Endothelial cell of umbilical vein (primary cell): ENCODE measurements around the gene CACNA2D3. TPM values are rescaled to one million over a fixed set of nuclear protein-coding genes. Genes with fewer than 3 reads are reported as not detected.

Experiments used
- BruUV-seq: library from RNA; stranded (reverse); fragments of 400-500 nt; replicated peaks from 2 replicates; lab custom pipeline; 2021; lab: Mats Ljungman, UMichigan
- CTCF ChIA-PET: fragments of 300-600, 350-600 bp; sonication (Branson Sonifier 250); formaldehyde crosslinking; loops from one replicate; lab custom pipeline; 2021; ENCODE audit warnings: antibody characterized with exemption, inconsistent platforms; lab: Charles Lee
- POLR2A ChIA-PET: fragments of 300-600, 350-600 bp; sonication (Branson Sonifier 250); formaldehyde crosslinking; loops from one replicate; lab custom pipeline; 2021; ENCODE audit warnings: antibody characterized with exemption, inconsistent platforms; lab: Charles Lee
- DNase-seq: peaks from one replicate; pipeline ENCODE4 v3.0.0-alpha.2; 2011; ENCODE audit warnings: low read depth, low spot score
- FAIRE-seq: peaks from 2 replicates; lab custom pipeline; 2011; peaks lifted over from hg19 to GRCh38; lab: Jason Lieb, UNC
- H2AFZ ChIP-seq: 2 replicates; pipeline ENCODE4 v1.6.0; 2012; ENCODE audit warnings: low read depth, low read length, control low read depth, inconsistent platforms
- H3K27ac ChIP-seq: 2 replicates; pipeline ENCODE4 v1.5.1; 2011; ENCODE audit warnings: low read depth, mild to moderate bottlenecking, control low read depth, low read length, moderate library complexity; ENCODE audit not compliant: insufficient read depth
- H3K27me3 ChIP-seq, 2 experiments: 2 replicates each; pipeline versions ENCODE4 v1.6.0 to v1.6.1; 2011; ENCODE audit warnings: low read length in 2 of 2, mixed read lengths in 1 of 2; ENCODE audit not compliant: control insufficient read depth in 2 of 2, insufficient read depth in 2 of 2
- H3K36me3 ChIP-seq, 2 experiments: 2 replicates in 1 of 2; 3 replicates in 1 of 2; pipeline ENCODE4 v1.5.1; 2011; ENCODE audit warnings: low read length in 2 of 2, mild to moderate bottlenecking in 1 of 2, moderate library complexity in 1 of 2; ENCODE audit not compliant: control insufficient read depth in 2 of 2, insufficient read depth in 2 of 2; ENCODE audit errors: extremely low read depth in 1 of 2
- H3K4me1 ChIP-seq: 3 replicates; pipeline ENCODE4 v1.5.1; 2011; ENCODE audit warnings: mild to moderate bottlenecking, low read length; ENCODE audit not compliant: control insufficient read depth, insufficient read depth; ENCODE audit errors: extremely low read depth
- H3K4me2 ChIP-seq: 2 replicates; pipeline ENCODE4 v1.6.1; 2011; ENCODE audit warnings: low read length, control low read depth, mixed read lengths; ENCODE audit not compliant: insufficient read depth
- H3K4me3 ChIP-seq, 3 experiments: fragments of 200-600 bp in 1 of 3; sonication (generic), shearing (Covaris generic) in 1 of 3; replicated peaks in 1 of 3; 2 replicates each; pipeline ENCODE4 v1.5.1; 2011 to 2016; ENCODE audit warnings: control low read depth in 3 of 3, low read length in 3 of 3, mild to moderate bottlenecking in 2 of 3, inconsistent platforms in 1 of 3, low read depth in 1 of 3, moderate library complexity in 1 of 3; ENCODE audit not compliant: insufficient read depth in 1 of 3
- H3K79me2 ChIP-seq: 2 replicates; pipeline ENCODE4 v1.6.0; 2012; ENCODE audit warnings: low read length, inconsistent platforms; ENCODE audit not compliant: control insufficient read depth, insufficient read depth
- H3K9ac ChIP-seq: replicated peaks from 2 replicates; pipeline ENCODE3; 2011; ENCODE audit warnings: low read length, control low read depth; ENCODE audit not compliant: insufficient read depth; ENCODE audit errors: extremely low read depth
- H3K9me1 ChIP-seq: replicated peaks from 3 replicates; pipeline ENCODE4 v1.6.0; 2011; ENCODE audit warnings: mild to moderate bottlenecking, low read length; ENCODE audit not compliant: control insufficient read depth, insufficient read depth; ENCODE audit errors: extremely low read depth
- H3K9me3 ChIP-seq: replicated peaks from 2 replicates; pipeline ENCODE4 v1.5.1; 2012; ENCODE audit warnings: low read length, inconsistent platforms; ENCODE audit not compliant: control insufficient read depth, insufficient read depth
- H4K20me1 ChIP-seq: replicated peaks from 2 replicates; pipeline ENCODE3; 2011; ENCODE audit warnings: mild to moderate bottlenecking, low read length; ENCODE audit not compliant: control insufficient read depth, insufficient read depth; ENCODE audit errors: extremely low read depth
- CTCF ChIP-seq, 2 donors: IDR thresholded peaks; 1 replicate in 1 of 2; 2 replicates in 1 of 2; pipeline ENCODE4 v1.5.1; 2011; ENCODE audit warnings: low read length in 2 of 2, mild to moderate bottlenecking in 2 of 2, moderate library complexity in 2 of 2, control low read depth in 1 of 2, inconsistent platforms in 1 of 2, low read depth in 1 of 2; ENCODE audit not compliant: insufficient read depth in 1 of 2; ENCODE audit errors: extremely low read depth in 1 of 2
- EZH2 ChIP-seq: IDR thresholded peaks from 2 replicates; pipeline ENCODE4 v1.6.1; 2012; ENCODE audit warnings: borderline replicate concordance, low read depth, mild to moderate bottlenecking, moderate library complexity, low read length, inconsistent platforms; ENCODE audit not compliant: severe bottlenecking
- FOS ChIP-seq: IDR thresholded peaks from 2 replicates; pipeline ENCODE4 v1.6.1; 2011; ENCODE audit warnings: mild to moderate bottlenecking, low read length, moderate library complexity, borderline replicate concordance; ENCODE audit not compliant: insufficient read depth
- GATA2 ChIP-seq: IDR thresholded peaks from 2 replicates; pipeline ENCODE4 v1.7.0; 2011; ENCODE audit warnings: low read depth, mild to moderate bottlenecking, moderate library complexity, mixed read lengths, low read length; ENCODE audit not compliant: insufficient read length, insufficient read depth
- JUN ChIP-seq: IDR thresholded peaks from 2 replicates; pipeline ENCODE4 v1.6.1; 2011; ENCODE audit warnings: borderline replicate concordance, low read depth; ENCODE audit not compliant: insufficient read length, insufficient read depth
- MYC ChIP-seq: IDR thresholded peaks from one replicate; pipeline ENCODE4 v1.6.1; 2011; ENCODE audit warnings: mild to moderate bottlenecking, low read depth, low read length
- POLR2A ChIP-seq: IDR thresholded peaks from 2 replicates; pipeline ENCODE4 v1.6.1; 2012; ENCODE audit warnings: low read depth, mild to moderate bottlenecking, control low read depth, low read length
- POLR2AphosphoS5 ChIP-seq: IDR thresholded peaks from 2 replicates; pipeline ENCODE4 v1.6.1; 2012; ENCODE audit warnings: low read depth, mild to moderate bottlenecking, control low read depth, low read length, moderate library complexity; ENCODE audit not compliant: insufficient read depth
- dilution Hi-C: fragments of 300-500 bp; cut with MboI; formaldehyde crosslinking; loops from one replicate; pipeline ENCODE4 v1.15.0; 2019; ENCODE audit warnings: low sequenced_read_pairs; ENCODE audit not compliant: extremely low pct_ligation_motif_present
- intact Hi-C: fragments of 100-400 bp; cut with micrococcal nuclease; formaldehyde crosslinking; loops from one replicate; pipeline ENCODE4 v1.10.0; 2022
- polyA plus RNA-seq, 4 experiments: library from polyadenylated mRNA; depleted of rRNA in 3 of 4; stranded (reverse) in 3 of 4; unstranded in 1 of 4; fragments of >200 nt; gene quantifications; 2 replicates each; pipeline versions ENCODE4 v1.2.1 to v1.2.3, GENCODE V29; 2011 to 2012; ENCODE audit warnings: missing spikeins in 1 of 4
- total RNA-seq: library from RNA; stranded (reverse); gene quantifications from 2 replicates; pipeline ENCODE4 v1.2.3, GENCODE V29; 2021
- TF ChIP-seq, protein P1 (sequence below): IDR thresholded peaks from 2 replicates; pipeline ENCODE4 v1.6.1; 2011; ENCODE audit not compliant: insufficient read depth, insufficient read length

The CACNA2D3 gene
- total and polyA plus RNA-seq, 2 donors (not counting 3 experiments of a cell fraction or from before 2014, with no cell fraction given) = not detected

GRCh38 chr3:54897028-54897711 is 774.8 kb downstream of the CACNA2D3 start:
- TF ChIP-seq FOS (no peak), GATA2 (no peak), MYC (no peak), EZH2 (no peak), POLR2AphosphoS5 (no peak), CTCF (IDR thresholded peaks at IDR 0.05; ENCODE audit: extremely low read depth in 1 of 2, insufficient read depth in 1 of 2, low read depth in 1 of 2, low read length in 2 of 2) (no peak), POLR2A (no peak), JUN (no peak)
- TF ChIP-seq, protein P1, sequence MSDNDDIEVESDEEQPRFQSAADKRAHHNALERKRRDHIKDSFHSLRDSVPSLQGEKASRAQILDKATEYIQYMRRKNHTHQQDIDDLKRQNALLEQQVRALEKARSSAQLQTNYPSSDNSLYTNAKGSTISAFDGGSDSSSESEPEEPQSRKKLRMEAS = no peak
- no peaks in the 10 kb centered on the region for H3K36me3 ChIP-seq
- no peak overlapping the region for H3K9ac ChIP-seq
- H3K79me2 ChIP-seq = no peaks in the 10 kb centered on the region
- POLR2A ChIA-PET = no interaction called here
- CTCF ChIA-PET = no interaction called here
- H2AFZ ChIP-seq = no peak overlapping the region
- no peaks in the 10 kb centered on the region for H3K9me1 ChIP-seq
- DNase-seq (no peak), FAIRE-seq (no peak)
- H4K20me1 ChIP-seq = no peaks in the 10 kb centered on the region
- H3K4me2 ChIP-seq = no peak overlapping the region
- no peak overlapping the region for H3K4me3 ChIP-seq
- BruUV-seq = no TSS peak
- H3K4me1 ChIP-seq = no peaks in the 10 kb centered on the region
- no peaks in the 10 kb centered on the region for H3K27me3 ChIP-seq
- H3K9me3 ChIP-seq = peaks cover 3% of the 10 kb centered on the region
- intact Hi-C loops (no loop called here), dilution Hi-C loops (no loop called here)
- no peak overlapping the region for H3K27ac ChIP-seq
